GM12864 (cell line): ENCODE data around the gene NIPSNAP2.
"Not testable (repeated sequence)": the region's sequence is repeated elsewhere in the genome, so short reads cannot be mapped to it uniquely, and the experiment has no call there.

Experiments used
- DNase-seq: peaks from one replicate; pipeline ENCODE4 v3.0.0-alpha.2; 2011; ENCODE audit warnings: low read depth
- H3K4me3 ChIP-seq: 2 replicates; pipeline ENCODE4 v1.5.1; 2011; ENCODE audit warnings: mild to moderate bottlenecking, low read depth, low read length, control low read depth
- CTCF ChIP-seq: IDR thresholded peaks from 2 replicates; pipeline ENCODE4 v1.5.1; 2011; ENCODE audit warnings: low read depth, mild to moderate bottlenecking, moderate library complexity, low read length, control low read depth, inconsistent platforms; ENCODE audit errors: missing control alignments

Gene NIPSNAP2

GRCh38 chr7:56028942-56029630, 64.7 kb downstream of the NIPSNAP2 start:
- no peak for DNase-seq
- TF ChIP-seq CTCF = no peak
- H3K4me3 ChIP-seq = no peak overlapping the region

- no peak overlapping the region for H3K4me3 ChIP-seq
- no peak for TF ChIP-seq CTCF
- DNase-seq = no peak
Measured at GRCh38 chr7:56030340-56030739, 66.0 kb downstream of the NIPSNAP2 start.

- H3K4me3 ChIP-seq, DNase-seq: not testable (repeated sequence)
Measured at GRCh38 chr7:56031556-56031955, 67.2 kb downstream of the NIPSNAP2 start.

- DNase-seq, H3K4me3 ChIP-seq: not testable (repeated sequence)
Measured at GRCh38 chr7:56032578-56032977, 68.2 kb downstream of the NIPSNAP2 start.

GRCh38 chr7:56033671-56034432, 69.5 kb downstream of the NIPSNAP2 start:
- DNase-seq = peak; percentile 55
- H3K4me3 ChIP-seq = peak overlapping the region; percentile 87
- peak; percentile 34 for TF ChIP-seq CTCF

- DNase-seq = no peak
- no peak overlapping the region for H3K4me3 ChIP-seq
- TF ChIP-seq CTCF = no peak
Measured at GRCh38 chr7:56040730-56041129, 76.3 kb downstream of the NIPSNAP2 start.

GRCh38 chr7:56045758-56046157, 81.4 kb downstream of the NIPSNAP2 start:
- not testable (repeated sequence) for H3K4me3 ChIP-seq, DNase-seq

- TF ChIP-seq CTCF = no peak
- H3K4me3 ChIP-seq = no peak overlapping the region
- no peak for DNase-seq
Measured at GRCh38 chr7:56046721-56047445, 82.5 kb downstream of the NIPSNAP2 start.

- H3K4me3 ChIP-seq, DNase-seq: not testable (repeated sequence)
Measured at GRCh38 chr7:56047446-56048116, 83.2 kb downstream of the NIPSNAP2 start.
